DND-41 (cell line): ENCODE results near the gene DEFB110.

Experiments
- EZH2 ChIP-seq: IDR thresholded peaks from 3 replicates; pipeline ENCODE4 v1.6.1; 2012; ENCODE audit warnings: borderline replicate concordance, low read depth, mild to moderate bottlenecking, moderate library complexity, low read length, inconsistent platforms; ENCODE audit not compliant: severe bottlenecking
- TF ChIP-seq, protein P1 (sequence below): IDR thresholded peaks from 2 replicates; pipeline ENCODE4 v1.5.1; 2012; ENCODE audit warnings: borderline replicate concordance, low read length, moderate library complexity, mild to moderate bottlenecking; ENCODE audit not compliant: poor library complexity, severe bottlenecking; ENCODE audit errors: extremely low read depth

DNA sequence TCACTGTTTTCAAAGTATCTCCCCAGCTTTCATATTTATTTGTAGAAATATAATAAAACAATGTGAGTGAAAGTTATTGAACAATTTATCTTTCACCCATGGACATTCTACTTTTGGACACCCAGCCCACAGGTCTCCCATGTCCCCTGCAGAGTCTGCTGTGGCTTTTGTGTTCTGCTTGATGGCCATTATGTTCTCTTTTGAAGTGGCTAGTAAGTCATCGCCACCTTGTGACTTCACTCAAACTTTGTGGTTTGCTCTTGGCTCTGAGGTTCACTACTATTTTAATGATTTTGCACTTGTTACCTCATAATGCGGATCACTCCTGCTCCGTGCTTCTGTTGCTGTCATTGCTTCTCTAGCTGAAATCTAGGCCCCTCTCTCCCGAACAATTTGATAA, 42.2 kb downstream of the DEFB110 start:
- no peak for TF ChIP-seq EZH2
- TF ChIP-seq, protein P1, sequence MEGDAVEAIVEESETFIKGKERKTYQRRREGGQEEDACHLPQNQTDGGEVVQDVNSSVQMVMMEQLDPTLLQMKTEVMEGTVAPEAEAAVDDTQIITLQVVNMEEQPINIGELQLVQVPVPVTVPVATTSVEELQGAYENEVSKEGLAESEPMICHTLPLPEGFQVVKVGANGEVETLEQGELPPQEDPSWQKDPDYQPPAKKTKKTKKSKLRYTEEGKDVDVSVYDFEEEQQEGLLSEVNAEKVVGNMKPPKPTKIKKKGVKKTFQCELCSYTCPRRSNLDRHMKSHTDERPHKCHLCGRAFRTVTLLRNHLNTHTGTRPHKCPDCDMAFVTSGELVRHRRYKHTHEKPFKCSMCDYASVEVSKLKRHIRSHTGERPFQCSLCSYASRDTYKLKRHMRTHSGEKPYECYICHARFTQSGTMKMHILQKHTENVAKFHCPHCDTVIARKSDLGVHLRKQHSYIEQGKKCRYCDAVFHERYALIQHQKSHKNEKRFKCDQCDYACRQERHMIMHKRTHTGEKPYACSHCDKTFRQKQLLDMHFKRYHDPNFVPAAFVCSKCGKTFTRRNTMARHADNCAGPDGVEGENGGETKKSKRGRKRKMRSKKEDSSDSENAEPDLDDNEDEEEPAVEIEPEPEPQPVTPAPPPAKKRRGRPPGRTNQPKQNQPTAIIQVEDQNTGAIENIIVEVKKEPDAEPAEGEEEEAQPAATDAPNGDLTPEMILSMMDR = no peak
